Measurements from ENCODE around the gene PI4K2A. TPM values are rescaled to one million over a fixed set of nuclear protein-coding genes. Genes with fewer than 3 reads are reported as not detected.

The PI4K2A gene
- total and polyA plus RNA-seq, 2 of the 4 experiments (the other 2 are of a cell fraction): 15.8 to 27.3 TPM

- no peak for DNase-seq
- in situ Hi-C loops (cut with MboI; ENCODE audit: low sequenced_read_pairs): no loop called here
- no peak overlapping the region for H3K4me2 ChIP-seq (ENCODE audit: low read depth, low read length)
- H3K14ac ChIP-seq (replicated peaks; ENCODE audit: low read depth, low read length): 0 out of 2 replicates have a peak overlapping the region, but pooled peaks have one; percentile 53
- H3K9ac ChIP-seq (ENCODE audit: low read depth, low read length): no peak overlapping the region
- peak overlapping the region; percentile 85 for H2BK120ac ChIP-seq (ENCODE audit: low read depth, low read length)
- peak overlapping the region; percentile 0 to 89; a peak in 3 of 4 replicates for H4K8ac ChIP-seq (ENCODE audit: low read depth in 2 of 2, low read length in 2 of 2)
- H2AFZ ChIP-seq (replicated peaks; ENCODE audit: low read length, poor library complexity): peak overlapping the region; percentile 76
- H3K4ac ChIP-seq (ENCODE audit: low read depth, low read length): peak overlapping the region; percentile 82
- intact Hi-C loops (cut with micrococcal nuclease): no loop called here
- no peaks in the 10 kb centered on the region for H3K27me3 ChIP-seq (ENCODE audit: control insufficient read depth, insufficient read depth, low read length)
- peak overlapping the region; percentile 67; the same call in 1 of the 2 replicates for H3K56ac ChIP-seq (ENCODE audit: extremely low read depth, insufficient read depth, low read length)
- peak overlapping the region; percentile 81 for H4K91ac ChIP-seq (ENCODE audit: insufficient read depth, low read depth, low read length)
- H3K9me3 ChIP-seq (ENCODE audit: control insufficient read depth, insufficient read depth, low read length): no peaks in the 10 kb centered on the region; the same call in 1 of the 2 replicates
- no peaks in the 10 kb centered on the region for H3K36me3 ChIP-seq (ENCODE audit: control insufficient read depth, insufficient read depth, low read length)
- H2AK5ac ChIP-seq (ENCODE audit: low read depth, low read length): peak overlapping the region; percentile 98
- H3K18ac ChIP-seq (ENCODE audit: low read depth, low read length): peak overlapping the region; percentile 95
- no peak overlapping the region for H3K4me3 ChIP-seq (ENCODE audit: insufficient read depth, low read depth, low read length)
- no TSS peak for BruUV-seq (replicated peaks)
- H2BK15ac ChIP-seq (ENCODE audit: low read depth, low read length): peak overlapping the region; percentile 95; the same call in 1 of the 3 replicates
- WGBS, 2 experiments (ENCODE audit: extremely low coverage in 2 of 2, insufficient read length in 1 of 2): 88% methylated on average over 1 of the region's 3 CpGs; no CpG with 5 or more reads in 1 of the 2 experiments
- peak overlapping the region; percentile 97 for H2BK5ac ChIP-seq (ENCODE audit: low read depth, low read length, poor library complexity, severe bottlenecking)
- POLR2A ChIA-PET (ENCODE audit: unreplicated experiment): no interaction called here
- 0 out of 2 replicates have a peak, but pooled peaks cover 4% of the 10 kb centered on the region for H3K9me1 ChIP-seq (ENCODE audit: insufficient read depth, low read length)
- peaks cover 19% of the 10 kb centered on the region for H3K4me1 ChIP-seq (ENCODE audit: control insufficient read depth, insufficient read depth, low read length)
- H3K27ac ChIP-seq (ENCODE audit: insufficient read depth, low read length): peak overlapping the region; percentile 77; the same call in 1 of the 2 replicates
- H2BK20ac ChIP-seq (ENCODE audit: low read depth, low read length): peak overlapping the region; percentile 75; the same call in 1 of the 2 replicates
- peak overlapping the region; percentile 15; the same call in 1 of the 2 replicates for H3K23ac ChIP-seq (ENCODE audit: low read depth, low read length)
- H4K20me1 ChIP-seq (ENCODE audit: insufficient read depth, low read length): peaks cover 9% of the 10 kb centered on the region; the same call in 1 of the 2 replicates
- no peak for ATAC-seq (ENCODE audit: low read depth)
- CTCF ChIA-PET: interaction anchor here (0.6 to 2.1 kb wide), 4 partner anchors 11 to 51 kb away, joined by 3 to 9 read pairs (median 6); no protein-coding TSS in a partner anchor
- dilution Hi-C loops (cut with HindIII; ENCODE audit: low sequenced_read_pairs, unreplicated experiment): no loop called here
- TF ChIP-seq BHLHE40 (IDR thresholded peaks at IDR 0.05; ENCODE audit: low read depth, low read length) (no peak), CHD1 (IDR thresholded peaks at IDR 0.05; ENCODE audit: low read depth, low read length) (no peak), CEBPB (IDR thresholded peaks at IDR 0.05; ENCODE audit: low read depth, low read length) (no peak), RFX5 (IDR thresholded peaks at IDR 0.05; ENCODE audit: low read depth, low read length) (no peak), RCOR1 (IDR thresholded peaks at IDR 0.05; ENCODE audit: insufficient replicate concordance, low read length) (no peak), CTCF (conservative IDR thresholded peaks at IDR 0.05; ENCODE audit: low read depth, low read length) (no peak), MAFK (IDR thresholded peaks at IDR 0.05; ENCODE audit: low read depth, low read length) (no peak), FOS (IDR thresholded peaks at IDR 0.05; ENCODE audit: low read depth, low read length) (no peak), MXI1 (IDR thresholded peaks at IDR 0.05; ENCODE audit: borderline replicate concordance, low read depth, low read length) (no peak), MAZ (IDR thresholded peaks at IDR 0.05; ENCODE audit: borderline replicate concordance, low read depth, low read length) (no peak), POLR2A (IDR thresholded peaks at IDR 0.05; ENCODE audit: low read depth, low read length) (no peak)
- TF ChIP-seq, protein P1, sequence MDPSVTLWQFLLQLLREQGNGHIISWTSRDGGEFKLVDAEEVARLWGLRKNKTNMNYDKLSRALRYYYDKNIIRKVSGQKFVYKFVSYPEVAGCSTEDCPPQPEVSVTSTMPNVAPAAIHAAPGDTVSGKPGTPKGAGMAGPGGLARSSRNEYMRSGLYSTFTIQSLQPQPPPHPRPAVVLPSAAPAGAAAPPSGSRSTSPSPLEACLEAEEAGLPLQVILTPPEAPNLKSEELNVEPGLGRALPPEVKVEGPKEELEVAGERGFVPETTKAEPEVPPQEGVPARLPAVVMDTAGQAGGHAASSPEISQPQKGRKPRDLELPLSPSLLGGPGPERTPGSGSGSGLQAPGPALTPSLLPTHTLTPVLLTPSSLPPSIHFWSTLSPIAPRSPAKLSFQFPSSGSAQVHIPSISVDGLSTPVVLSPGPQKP (IDR thresholded peaks at IDR 0.05; ENCODE audit: borderline replicate concordance, low read depth, low read length): no peak
- TF ChIP-seq, protein P2, sequence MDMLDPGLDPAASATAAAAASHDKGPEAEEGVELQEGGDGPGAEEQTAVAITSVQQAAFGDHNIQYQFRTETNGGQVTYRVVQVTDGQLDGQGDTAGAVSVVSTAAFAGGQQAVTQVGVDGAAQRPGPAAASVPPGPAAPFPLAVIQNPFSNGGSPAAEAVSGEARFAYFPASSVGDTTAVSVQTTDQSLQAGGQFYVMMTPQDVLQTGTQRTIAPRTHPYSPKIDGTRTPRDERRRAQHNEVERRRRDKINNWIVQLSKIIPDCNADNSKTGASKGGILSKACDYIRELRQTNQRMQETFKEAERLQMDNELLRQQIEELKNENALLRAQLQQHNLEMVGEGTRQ (IDR thresholded peaks at IDR 0.05; ENCODE audit: low read depth, low read length): no peak
- H2AK9ac ChIP-seq (replicated peaks; ENCODE audit: low read depth, low read length, poor library complexity): no peak overlapping the region
- peak overlapping the region; percentile 65 for H4K5ac ChIP-seq (ENCODE audit: low read depth, low read length)
- peaks cover 0 to 17% of the 10 kb centered on the region in 2 experiments; a peak in 2 of 4 replicates for H3K79me1 ChIP-seq (ENCODE audit: low read depth in 1 of 2, low read length in 2 of 2)
Observed at GRCh38 chr10:97690133-97690532, 49.7 kb downstream of the PI4K2A start.
